Tibial artery (tissue), 4 donors: Measurements from ENCODE around the gene CDADC1.

Experiments used
- DNase-seq, 2 donors: peaks; one replicate each; pipeline ENCODE4 v3.0.0-alpha.2; 2019
- H3K27ac ChIP-seq, 2 donors: fragments of 200-600 bp; sonication (generic) in 1 of 2; 1 replicate in 1 of 2; 2 replicates in 1 of 2; pipeline ENCODE4 v1.5.1; 2018 to 2019; ENCODE audit warnings: mild to moderate bottlenecking in 1 of 2
- H3K27me3 ChIP-seq, 2 donors: fragments of 200-600 bp; sonication (generic) in 1 of 2; one replicate each; pipeline versions ENCODE4 v1.5.1 to v1.6.0; 2016 to 2019
- H3K36me3 ChIP-seq, 3 donors: fragments of 200-600 bp; sonication (generic) in 2 of 3; one replicate each; pipeline ENCODE4 v1.5.1; 2016 to 2019; ENCODE audit warnings: mild to moderate bottlenecking in 2 of 3
- H3K4me1 ChIP-seq, 4 donors: fragments of 200-600 bp; sonication (generic) in 2 of 4; 1 replicate in 3 of 4; 2 replicates in 1 of 4; pipeline ENCODE4 v1.5.1; 2016 to 2019
- H3K4me3 ChIP-seq, 2 donors: fragments of 200-600 bp; sonication (generic) in 1 of 2; 1 replicate in 1 of 2; 2 replicates in 1 of 2; pipeline ENCODE4 v1.5.1; 2018 to 2019; ENCODE audit warnings: mild to moderate bottlenecking in 2 of 2
- H3K9me3 ChIP-seq, 3 donors: fragments of 200-600 bp; sonication (generic) in 1 of 3; one replicate each; pipeline ENCODE4 v1.5.1; 2016 to 2019
- CTCF ChIP-seq, 2 experiments: fragments of 200-600 bp in 1 of 2; fragments of 450-650 bp in 1 of 2; IDR thresholded peaks; one replicate each; pipeline ENCODE4 v1.5.1; 2017 to 2019; ENCODE audit warnings: antibody characterized with exemption in 2 of 2, mild to moderate bottlenecking in 1 of 2, moderate library complexity in 1 of 2
- intact Hi-C: fragments of 100-400 bp; cut with DNase I; formaldehyde crosslinking; loops from one replicate; pipeline ENCODE4 v1.15.0; 2023; ENCODE audit warnings: low total_unique reads

Gene CDADC1

DNA sequence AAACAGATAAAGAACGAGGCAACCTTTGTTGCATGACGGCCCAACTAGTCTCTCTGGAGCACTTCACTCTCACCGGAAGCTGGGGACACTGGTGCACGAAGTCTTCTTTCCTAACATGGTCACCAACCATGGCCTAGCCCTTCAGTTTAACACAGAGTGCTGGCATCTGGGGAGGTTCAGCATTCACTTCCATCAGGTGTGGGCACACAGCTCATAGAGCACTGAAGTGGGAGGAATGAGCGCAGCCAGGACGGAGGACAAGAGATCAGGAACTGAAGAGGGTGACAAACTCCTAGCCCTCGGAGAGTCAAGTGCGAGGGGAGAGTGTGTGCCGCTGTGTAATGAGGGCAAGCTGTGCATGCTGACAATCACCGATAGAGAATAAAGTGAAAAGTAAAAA lies 92.4 kb downstream of the CDADC1 start:
- TF ChIP-seq CTCF (IDR thresholded peaks at IDR 0.05) = no peak
- Histone ChIP-seq H3K36me3 (peaks cover 13 to 39% (median 19%) of the 10 kb centered on the region in 3 donors), H3K9me3 (no peaks in the 10 kb centered on the region), H3K27me3 (no peaks in the 10 kb centered on the region), H3K27ac (no peak overlapping the region), H3K4me3 (no peak overlapping the region), H3K4me1 (no peaks in the 10 kb centered on the region)
- intact Hi-C loops = no loop called here
- DNase-seq = no peak

GRCh38 chr13:49341517-49341916 lies 93.8 kb downstream of the CDADC1 start:
- TF ChIP-seq CTCF (IDR thresholded peaks at IDR 0.05) = no peak
- Histone ChIP-seq H3K4me1 (no peaks in the 10 kb centered on the region), H3K27ac (no peak overlapping the region), H3K9me3 (no peaks in the 10 kb centered on the region), H3K4me3 (no peak overlapping the region), H3K36me3 (peaks cover 13 to 37% (median 19%) of the 10 kb centered on the region in 3 donors), H3K27me3 (no peaks in the 10 kb centered on the region)
- intact Hi-C loops = no loop called here
- DNase-seq = no peak

- TF ChIP-seq CTCF (IDR thresholded peaks at IDR 0.05) = no peak
- peaks cover 13 to 33% (median 19%) of the 10 kb centered on the region in 3 donors for H3K36me3 ChIP-seq
- intact Hi-C loops = no loop called here
- H3K4me3 ChIP-seq = no peak overlapping the region
- H3K9me3 ChIP-seq = no peaks in the 10 kb centered on the region
- no peak overlapping the region for H3K27ac ChIP-seq
- H3K4me1 ChIP-seq = peaks cover 0 to 4% (median 0%) of the 10 kb centered on the region in 4 donors
- no peak for DNase-seq
- no peaks in the 10 kb centered on the region for H3K27me3 ChIP-seq
These were observed 94.2 kb downstream of the CDADC1 start for GRCh38 chr13:49341941-49342340.

DNA sequence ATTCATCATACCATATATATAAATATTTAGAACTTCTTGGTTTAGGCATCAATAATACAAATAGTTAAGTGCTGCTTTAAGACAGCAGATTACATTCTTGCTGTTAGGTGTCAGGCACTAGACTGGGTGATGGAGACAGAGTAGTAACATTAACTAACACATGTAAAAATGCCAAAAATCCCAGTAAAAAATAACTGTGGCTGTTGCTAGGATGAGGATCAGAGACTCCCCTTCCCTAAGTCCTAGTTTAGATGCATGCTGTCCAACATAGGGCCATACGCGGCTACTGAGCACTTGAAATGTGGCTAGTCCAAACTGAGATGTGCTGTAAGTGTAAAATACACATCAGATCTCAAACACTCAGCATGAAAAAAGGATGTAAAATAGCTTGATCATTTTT lies 94.7 kb downstream of the CDADC1 start:
- Histone ChIP-seq H3K36me3 (peaks cover 13 to 29% (median 19%) of the 10 kb centered on the region in 3 donors), H3K9me3 (no peaks in the 10 kb centered on the region), H3K4me1 (peaks cover 0 to 9% (median 0%) of the 10 kb centered on the region in 4 donors), H3K4me3 (no peak overlapping the region), H3K27ac (no peak overlapping the region), H3K27me3 (no peaks in the 10 kb centered on the region)
- no peak for DNase-seq
- intact Hi-C loops = no loop called here
- no peak for TF ChIP-seq CTCF (IDR thresholded peaks at IDR 0.05)
